ENCODE measurements around the gene OR51B2.
"Not testable (repeated sequence)": the region's sequence is repeated elsewhere in the genome, so short reads cannot be mapped to it uniquely, and the experiment has no call there.

- TF ChIP-seq CTCF (IDR thresholded peaks at IDR 0.05; ENCODE audit: low read length); EZH2 (optimal IDR thresholded peaks at IDR 0.05; ENCODE audit: low read depth, low read length): not testable (repeated sequence)
These were observed 13.2 kb upstream of the OR51B2 start for GRCh38 chr11:5337253-5337652.

Data from MM.1S (cell line).